ENCODE results near the gene GRK5.
A peak's percentile ranks its signal among the peaks of the same experiment; 100 is the strongest.

The GRK5 gene

DNA sequence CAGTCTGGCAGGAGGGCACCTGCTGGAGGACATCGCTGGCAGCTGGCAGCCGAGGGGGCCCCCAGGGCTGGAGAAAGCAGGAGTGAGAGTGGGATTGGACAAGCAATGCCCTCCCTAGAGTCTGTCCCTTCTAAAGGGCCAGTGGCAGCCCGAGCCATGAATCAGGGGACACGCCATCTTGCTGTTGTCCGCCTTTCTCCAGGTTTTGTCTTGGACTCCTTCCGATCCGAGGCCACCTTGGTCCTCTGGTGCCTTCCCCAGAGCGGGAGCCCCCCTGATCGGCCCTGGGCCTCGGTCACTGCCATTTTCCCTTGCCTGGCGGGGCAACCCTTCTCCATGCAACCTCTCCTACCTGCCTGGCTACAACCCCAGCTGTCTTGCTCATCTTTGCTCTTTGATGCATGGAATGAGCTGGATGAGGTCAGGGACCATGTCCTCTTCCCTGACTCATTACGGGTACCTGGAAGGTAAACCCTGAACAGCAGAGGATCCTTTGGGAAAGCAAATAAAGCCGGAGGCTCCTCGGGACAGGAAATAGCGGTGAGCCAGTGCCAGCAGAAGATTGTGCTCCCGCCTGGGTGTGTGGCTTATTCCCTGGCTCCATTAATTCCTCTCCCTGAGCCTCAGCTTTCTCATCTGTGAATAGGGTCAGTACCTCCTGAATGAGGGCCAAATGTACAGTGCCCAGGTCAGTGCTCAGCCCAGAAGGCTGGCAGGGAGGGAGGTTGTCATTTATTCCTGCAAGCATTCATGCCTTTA is 112.0 kb downstream of the GRK5 start:
- H3K27me3 ChIP-seq (ENCODE audit: insufficient read depth, low read depth, severe bottlenecking), result no peaks in the 10 kb centered on the region
- peaks cover 5% of the 10 kb centered on the region for H3K9me3 ChIP-seq (ENCODE audit: severe bottlenecking)

DNA sequence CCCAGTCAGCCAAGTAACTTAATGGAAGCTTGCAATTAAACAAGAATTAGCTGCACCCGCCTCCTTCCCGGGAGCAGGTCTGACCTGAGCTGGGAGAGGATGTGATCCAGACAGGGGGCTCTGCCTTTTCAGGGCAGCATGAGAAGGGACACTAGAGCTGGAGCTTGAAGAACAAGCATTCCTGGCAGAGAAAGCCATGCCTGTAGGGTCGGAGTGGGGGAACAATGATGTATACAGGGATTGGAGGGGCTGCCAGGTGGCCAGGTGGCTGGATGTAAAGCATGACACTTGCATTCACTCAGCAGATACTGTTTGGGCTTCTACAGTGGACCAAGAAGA is 112.5 kb downstream of the GRK5 start:
- Histone ChIP-seq H3K9me3 (ENCODE audit: severe bottlenecking) (peaks cover 5% of the 10 kb centered on the region), H3K27me3 (ENCODE audit: insufficient read depth, low read depth, severe bottlenecking) (no peaks in the 10 kb centered on the region), H3K27ac (no peak overlapping the region), H3K4me3 (ENCODE audit: low read depth, low read length) (no peak overlapping the region), H3K36me3 (no peaks in the 10 kb centered on the region; the same call in 1 of the 2 replicates)
- no peak for TF ChIP-seq CTCF (IDR thresholded peaks at IDR 0.05; ENCODE audit: low read depth, low read length)
- DNase-seq, result no peak

More for the DNA sequence above, 112.0 kb downstream of the GRK5 start:
- no peaks in the 10 kb centered on the region for H3K36me3 ChIP-seq
- no peak overlapping the region for H3K4me3 ChIP-seq (ENCODE audit: low read depth, low read length)
- peak overlapping the region; percentile 70 for H3K27ac ChIP-seq
- no peak for DNase-seq
- TF ChIP-seq CTCF (IDR thresholded peaks at IDR 0.05; ENCODE audit: low read depth, low read length), result no peak

- Histone ChIP-seq H3K4me3 (ENCODE audit: low read depth, low read length) (no peak overlapping the region), H3K27ac (peak overlapping the region; percentile 44), H3K27me3 (ENCODE audit: insufficient read depth, low read depth, severe bottlenecking) (no peaks in the 10 kb centered on the region), H3K9me3 (ENCODE audit: severe bottlenecking) (peaks cover 5% of the 10 kb centered on the region), H3K36me3 (no peaks in the 10 kb centered on the region; the same call in 1 of the 2 replicates)
- no peak for TF ChIP-seq CTCF (IDR thresholded peaks at IDR 0.05; ENCODE audit: low read depth, low read length)
- peak; percentile 33 for DNase-seq
Observed at GRCh38 chr10:119320981-119321380, 113.6 kb downstream of the GRK5 start.

GRCh38 chr10:119323085-119324016 is 116.0 kb downstream of the GRK5 start:
- no peak for TF ChIP-seq CTCF (IDR thresholded peaks at IDR 0.05; ENCODE audit: low read depth, low read length)
- H3K36me3 ChIP-seq, result peaks cover 3% of the 10 kb centered on the region
- no peak overlapping the region for H3K27ac ChIP-seq
- H3K9me3 ChIP-seq (ENCODE audit: severe bottlenecking), result peaks cover 5% of the 10 kb centered on the region
- H3K4me3 ChIP-seq (ENCODE audit: low read depth, low read length), result no peak overlapping the region
- DNase-seq, result no peak
- no peaks in the 10 kb centered on the region for H3K27me3 ChIP-seq (ENCODE audit: insufficient read depth, low read depth, severe bottlenecking)

DNA sequence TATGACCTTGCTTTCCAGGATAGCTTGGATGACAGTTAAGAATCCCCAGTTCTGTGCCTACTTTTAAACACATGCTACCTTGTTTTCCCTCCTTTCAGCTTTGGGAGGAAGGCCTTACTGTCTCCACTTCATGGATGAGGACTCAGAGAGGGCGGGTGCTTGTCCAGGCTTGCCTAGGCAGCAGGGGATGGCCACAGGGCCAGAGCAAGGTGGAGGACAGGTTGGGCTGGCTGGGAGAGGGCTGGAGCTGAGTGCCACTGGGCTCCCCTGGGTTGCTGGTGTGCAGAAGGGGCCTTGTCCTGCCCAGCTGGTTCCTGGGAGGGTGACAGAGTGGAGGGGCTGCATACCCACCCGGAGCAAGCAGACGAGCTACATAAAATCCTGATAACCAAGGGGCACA is 117.8 kb downstream of the GRK5 start:
- Histone ChIP-seq H3K9me3 (ENCODE audit: severe bottlenecking) (peaks cover 5% of the 10 kb centered on the region), H3K36me3 (peaks cover 3% of the 10 kb centered on the region), H3K27ac (peak overlapping the region; percentile 71), H3K4me3 (ENCODE audit: low read depth, low read length) (no peak overlapping the region), H3K27me3 (ENCODE audit: insufficient read depth, low read depth, severe bottlenecking) (no peaks in the 10 kb centered on the region)
- TF ChIP-seq CTCF (IDR thresholded peaks at IDR 0.05; ENCODE audit: low read depth, low read length), result no peak
- DNase-seq, result peak; percentile 53
